Measurements from ENCODE around the gene RENBP.
A peak's percentile ranks its signal among the peaks of the same experiment; 100 is the strongest.

RENBP gene

GRCh38 chrX:153955228-153955732 is 10.8 kb upstream of the RENBP start:
- H3K9me3 ChIP-seq (ENCODE audit: control insufficient read depth, low read length), result no peaks in the 10 kb centered on the region
- H3K4me3 ChIP-seq (ENCODE audit: insufficient read depth, low read depth, low read length), result no peak overlapping the region
- no peaks in the 10 kb centered on the region for H3K27me3 ChIP-seq (ENCODE audit: control insufficient read depth, insufficient read depth, low read length, poor library complexity, severe bottlenecking)
- WGBS, 2 experiments, result 92 to 95% methylated on average over 12 of the region's 12 CpGs
- no peaks in the 10 kb centered on the region for H3K4me1 ChIP-seq (ENCODE audit: control insufficient read depth, insufficient read depth, low read length)
- H3K36me3 ChIP-seq (ENCODE audit: control insufficient read depth, insufficient read depth, low read length), result peaks cover 27% of the 10 kb centered on the region
- H3K27ac ChIP-seq (ENCODE audit: insufficient read depth, low read depth, low read length, poor library complexity, severe bottlenecking), result no peak overlapping the region

- WGBS, 2 experiments, result 94 to 96% methylated on average over 44 of the region's 44 CpGs
- no peaks in the 10 kb centered on the region for H3K27me3 ChIP-seq (ENCODE audit: control insufficient read depth, insufficient read depth, low read length, poor library complexity, severe bottlenecking)
- H3K4me1 ChIP-seq (ENCODE audit: control insufficient read depth, insufficient read depth, low read length), result no peaks in the 10 kb centered on the region
- peaks cover 25% of the 10 kb centered on the region for H3K36me3 ChIP-seq (ENCODE audit: control insufficient read depth, insufficient read depth, low read length)
- no peak overlapping the region for H3K4me3 ChIP-seq (ENCODE audit: insufficient read depth, low read depth, low read length)
- no peaks in the 10 kb centered on the region for H3K9me3 ChIP-seq (ENCODE audit: control insufficient read depth, low read length)
- H3K27ac ChIP-seq (ENCODE audit: insufficient read depth, low read depth, low read length, poor library complexity, severe bottlenecking), result no peak overlapping the region
Measured at GRCh38 chrX:153954558-153955227, 10.2 kb upstream of the RENBP start.

- no peaks in the 10 kb centered on the region for H3K4me1 ChIP-seq (ENCODE audit: control insufficient read depth, insufficient read depth, low read length)
- H3K27ac ChIP-seq (ENCODE audit: insufficient read depth, low read depth, low read length, poor library complexity, severe bottlenecking), result no peak overlapping the region
- no peaks in the 10 kb centered on the region for H3K9me3 ChIP-seq (ENCODE audit: control insufficient read depth, low read length)
- 95 to 96% methylated on average over 33 of the region's 33 CpGs for WGBS, 2 experiments
- H3K4me3 ChIP-seq (ENCODE audit: insufficient read depth, low read depth, low read length), result no peak overlapping the region
- peaks cover 23% of the 10 kb centered on the region for H3K36me3 ChIP-seq (ENCODE audit: control insufficient read depth, insufficient read depth, low read length)
- no peaks in the 10 kb centered on the region for H3K27me3 ChIP-seq (ENCODE audit: control insufficient read depth, insufficient read depth, low read length, poor library complexity, severe bottlenecking)
Measured at GRCh38 chrX:153953892-153954557, 9.6 kb upstream of the RENBP start.

GRCh38 chrX:153953342-153953830 is 8.9 kb upstream of the RENBP start:
- Histone ChIP-seq H3K4me1 (ENCODE audit: control insufficient read depth, insufficient read depth, low read length) (no peaks in the 10 kb centered on the region), H3K27me3 (ENCODE audit: control insufficient read depth, insufficient read depth, low read length, poor library complexity, severe bottlenecking) (no peaks in the 10 kb centered on the region), H3K27ac (ENCODE audit: insufficient read depth, low read depth, low read length, poor library complexity, severe bottlenecking) (no peak overlapping the region), H3K36me3 (ENCODE audit: control insufficient read depth, insufficient read depth, low read length) (peaks cover 20% of the 10 kb centered on the region), H3K9me3 (ENCODE audit: control insufficient read depth, low read length) (no peaks in the 10 kb centered on the region), H3K4me3 (ENCODE audit: insufficient read depth, low read depth, low read length) (no peak overlapping the region)
- 34 to 41% methylated on average over 33 of the region's 33 CpGs for WGBS, 2 experiments

- Histone ChIP-seq H3K36me3 (ENCODE audit: control insufficient read depth, insufficient read depth, low read length) (peaks cover 20% of the 10 kb centered on the region), H3K9me3 (ENCODE audit: control insufficient read depth, low read length) (no peaks in the 10 kb centered on the region), H3K4me1 (ENCODE audit: control insufficient read depth, insufficient read depth, low read length) (no peaks in the 10 kb centered on the region), H3K27ac (ENCODE audit: insufficient read depth, low read depth, low read length, poor library complexity, severe bottlenecking) (no peak overlapping the region), H3K4me3 (ENCODE audit: insufficient read depth, low read depth, low read length) (no peak overlapping the region), H3K27me3 (ENCODE audit: control insufficient read depth, insufficient read depth, low read length, poor library complexity, severe bottlenecking) (no peaks in the 10 kb centered on the region)
- 96% methylated on average over 32 of the region's 32 CpGs for WGBS, 2 experiments
Measured at GRCh38 chrX:153952373-153953026, 8.1 kb upstream of the RENBP start.

- Histone ChIP-seq H3K27ac (ENCODE audit: insufficient read depth, low read depth, low read length, poor library complexity, severe bottlenecking) (no peak overlapping the region), H3K27me3 (ENCODE audit: control insufficient read depth, insufficient read depth, low read length, poor library complexity, severe bottlenecking) (no peaks in the 10 kb centered on the region), H3K4me1 (ENCODE audit: control insufficient read depth, insufficient read depth, low read length) (no peaks in the 10 kb centered on the region), H3K36me3 (ENCODE audit: control insufficient read depth, insufficient read depth, low read length) (peaks cover 19% of the 10 kb centered on the region), H3K4me3 (ENCODE audit: insufficient read depth, low read depth, low read length) (no peak overlapping the region), H3K9me3 (ENCODE audit: control insufficient read depth, low read length) (no peaks in the 10 kb centered on the region)
- 94 to 95% methylated on average over 28 of the region's 28 CpGs for WGBS, 2 experiments
Measured at GRCh38 chrX:153951683-153952372, 7.4 kb upstream of the RENBP start.

- no peaks in the 10 kb centered on the region for H3K9me3 ChIP-seq (ENCODE audit: control insufficient read depth, low read length)
- no peak overlapping the region for H3K4me3 ChIP-seq (ENCODE audit: insufficient read depth, low read depth, low read length)
- H3K27ac ChIP-seq (ENCODE audit: insufficient read depth, low read depth, low read length, poor library complexity, severe bottlenecking), result no peak overlapping the region
- no peaks in the 10 kb centered on the region for H3K4me1 ChIP-seq (ENCODE audit: control insufficient read depth, insufficient read depth, low read length)
- peaks cover 14% of the 10 kb centered on the region for H3K36me3 ChIP-seq (ENCODE audit: control insufficient read depth, insufficient read depth, low read length)
- 89 to 90% methylated on average over 19 of the region's 19 CpGs for WGBS, 2 experiments
- H3K27me3 ChIP-seq (ENCODE audit: control insufficient read depth, insufficient read depth, low read length, poor library complexity, severe bottlenecking), result no peaks in the 10 kb centered on the region
Measured at GRCh38 chrX:153950127-153950526, 5.7 kb upstream of the RENBP start.

- no peaks in the 10 kb centered on the region for H3K27me3 ChIP-seq (ENCODE audit: control insufficient read depth, insufficient read depth, low read length, poor library complexity, severe bottlenecking)
- no peaks in the 10 kb centered on the region for H3K4me1 ChIP-seq (ENCODE audit: control insufficient read depth, insufficient read depth, low read length)
- no peaks in the 10 kb centered on the region for H3K9me3 ChIP-seq (ENCODE audit: control insufficient read depth, low read length)
- H3K27ac ChIP-seq (ENCODE audit: insufficient read depth, low read depth, low read length, poor library complexity, severe bottlenecking), result peak overlapping the region; percentile 66
- no peak overlapping the region for H3K4me3 ChIP-seq (ENCODE audit: insufficient read depth, low read depth, low read length)
- WGBS, 2 experiments, result 71 to 74% methylated on average over 26 to 28 of the region's 30 CpGs
- peaks cover 14% of the 10 kb centered on the region for H3K36me3 ChIP-seq (ENCODE audit: control insufficient read depth, insufficient read depth, low read length)
Measured at GRCh38 chrX:153948847-153949805, 4.7 kb upstream of the RENBP start.

- Histone ChIP-seq H3K27me3 (ENCODE audit: control insufficient read depth, insufficient read depth, low read length, poor library complexity, severe bottlenecking) (no peaks in the 10 kb centered on the region), H3K36me3 (ENCODE audit: control insufficient read depth, insufficient read depth, low read length) (peaks cover 14% of the 10 kb centered on the region), H3K4me3 (ENCODE audit: insufficient read depth, low read depth, low read length) (no peak overlapping the region), H3K9me3 (ENCODE audit: control insufficient read depth, low read length) (no peaks in the 10 kb centered on the region), H3K27ac (ENCODE audit: insufficient read depth, low read depth, low read length, poor library complexity, severe bottlenecking) (peak overlapping the region; percentile 76), H3K4me1 (ENCODE audit: control insufficient read depth, insufficient read depth, low read length) (no peaks in the 10 kb centered on the region)
- 27 to 35% methylated on average over 8 to 10 of the region's 10 CpGs for WGBS, 2 experiments
Measured at GRCh38 chrX:153948002-153948466, 3.6 kb upstream of the RENBP start.

Measured in ectodermal cell (in vitro differentiated cells).